HCT116 (cell line): ENCODE results near the gene S100A1. TPM values are rescaled to one million over a fixed set of nuclear protein-coding genes. Genes with fewer than 3 reads are reported as not detected.

ENCODE experiments used
- ATAC-seq: fragments of 200-7000 bp; cut with Tn5 transposase; 2 replicates; pipeline ENCODE4 v1.9.1; 2020; ENCODE audit warnings: mild to moderate bottlenecking, moderate library complexity
- BruUV-seq: library from RNA; stranded (reverse); fragments of 400-500 nt; replicated peaks from 2 replicates; lab custom pipeline; 2021; lab: Mats Ljungman, UMichigan
- CTCF ChIA-PET: fragments of 300-600 bp; sonication (Branson Sonifier 250); formaldehyde crosslinking; loops from one replicate; lab custom pipeline; 2021; ENCODE audit warnings: antibody characterized with exemption; lab: Charles Lee
- POLR2A ChIA-PET: fragments of 300-600, 350-600 bp; sonication (Branson Sonifier 250); formaldehyde crosslinking; loops from one replicate; lab custom pipeline; 2021; ENCODE audit warnings: antibody characterized with exemption; lab: Charles Lee
- RAD21 ChIA-PET, 2 experiments: fragments of 300-600 bp; sonication (Branson Sonifier 250); formaldehyde crosslinking; loops; one replicate each; lab custom pipeline; 2023; ENCODE audit warnings: low total read pairs in 2 of 2; ENCODE audit not compliant: uncharacterized antibody in 2 of 2, unreplicated experiment in 2 of 2, low non-redundant PET in 1 of 2; lab: Charles Lee
- DNase-seq: peaks from one replicate; pipeline ENCODE4 v3.0.0-alpha.2; 2010; ENCODE audit warnings: low read depth, low spot score
- H2AFZ ChIP-seq: fragments of 200-600 bp; shearing (Covaris generic), sonication (generic); 2 replicates; pipeline ENCODE4 v1.6.1; 2017; ENCODE audit warnings: low read depth, mixed run types, mixed read lengths, antibody characterized with exemption, low read length; ENCODE audit not compliant: poor library complexity, severe bottlenecking
- H3K27ac ChIP-seq: 2 replicates; pipeline ENCODE4 v1.5.1; 2012; ENCODE audit warnings: low read depth, low read length
- H3K27me3 ChIP-seq: fragments of 200-600 bp; sonication (generic); 2 replicates; pipeline ENCODE4 v1.6.1; 2016; ENCODE audit warnings: mixed run types, low read length, mixed read lengths; ENCODE audit not compliant: insufficient read depth
- H3K36me3 ChIP-seq, 2 experiments: fragments of 200-500 bp in 1 of 2; fragments of 200-600 bp in 1 of 2; sonication (Bioruptor generic) in 1 of 2; sonication (generic) in 1 of 2; 2 replicates each; pipeline versions ENCODE4 v1.5.1 to v1.6.1; 2014 to 2016; ENCODE audit warnings: low read length in 2 of 2, inconsistent platforms in 1 of 2, mixed read lengths in 1 of 2, mixed run types in 1 of 2; ENCODE audit not compliant: insufficient read depth in 2 of 2, control insufficient read depth in 1 of 2
- H3K4me1 ChIP-seq, 2 experiments: fragments of 200-600 bp in 1 of 2; sonication (generic) in 1 of 2; 2 replicates each; pipeline versions ENCODE4 v1.5.1 to v1.6.1; 2012 to 2017; ENCODE audit warnings: low read length in 2 of 2, inconsistent platforms in 1 of 2, mild to moderate bottlenecking in 1 of 2, mixed read lengths in 1 of 2, mixed run types in 1 of 2, moderate library complexity in 1 of 2; ENCODE audit not compliant: insufficient read depth in 2 of 2, control insufficient read depth in 1 of 2
- H3K4me2 ChIP-seq: fragments of 200-600 bp; sonication (generic); 2 replicates; pipeline ENCODE4 v1.6.1; 2017; ENCODE audit warnings: mixed run types, low read length, mixed read lengths
- H3K4me3 ChIP-seq, 2 experiments: fragments of 200-600 bp in 1 of 2; sonication (generic) in 1 of 2; replicated peaks in 1 of 2; 2 replicates each; pipeline ENCODE4 v1.5.1; 2011 to 2016; ENCODE audit warnings: low read length in 2 of 2, control low read depth in 1 of 2, low read depth in 1 of 2, mild to moderate bottlenecking in 1 of 2, mixed read lengths in 1 of 2, mixed run types in 1 of 2
- H3K79me2 ChIP-seq: fragments of 200-600 bp; sonication (generic); 2 replicates; pipeline ENCODE4 v1.6.1; 2017; ENCODE audit warnings: mild to moderate bottlenecking, mixed run types, low read length, moderate library complexity, mixed read lengths; ENCODE audit not compliant: insufficient read depth
- H3K9ac ChIP-seq: fragments of 200-600 bp; sonication (generic); 2 replicates; pipeline ENCODE4 v1.6.1; 2016; ENCODE audit warnings: low read length, mixed read lengths
- H3K9me2 ChIP-seq: fragments of 200-600 bp; sonication (generic), shearing (Covaris generic); 2 replicates; pipeline ENCODE4 v1.6.1; 2017; ENCODE audit warnings: mixed run types, mild to moderate bottlenecking, moderate library complexity; ENCODE audit not compliant: insufficient read depth
- H3K9me3 ChIP-seq, 2 experiments: fragments of 200-500 bp in 1 of 2; fragments of 200-600 bp in 1 of 2; sonication (Bioruptor generic) in 1 of 2; sonication (generic) in 1 of 2; 2 replicates each; pipeline ENCODE4 v1.6.1; 2014 to 2017; ENCODE audit warnings: low read length in 2 of 2, mixed read lengths in 2 of 2, inconsistent platforms in 1 of 2, low read depth in 1 of 2, mild to moderate bottlenecking in 1 of 2, mixed run types in 1 of 2, moderate library complexity in 1 of 2; ENCODE audit not compliant: control insufficient read depth in 1 of 2, insufficient read depth in 1 of 2
- H4K20me1 ChIP-seq: fragments of 200-600 bp; sonication (generic), shearing (Covaris generic); 2 replicates; pipeline ENCODE4 v1.6.1; 2017; ENCODE audit warnings: mixed run types, mild to moderate bottlenecking, moderate library complexity; ENCODE audit not compliant: insufficient read depth
- CBX3 ChIP-seq: IDR thresholded peaks from 2 replicates; pipeline ENCODE4 v1.6.1; 2012; ENCODE audit warnings: low read depth
- CEBPB ChIP-seq: IDR thresholded peaks from 2 replicates; pipeline ENCODE4 v1.6.1; 2012; ENCODE audit warnings: low read depth
- EGR1 ChIP-seq: IDR thresholded peaks from 2 replicates; pipeline ENCODE4 v1.6.1; 2012; ENCODE audit warnings: low read depth
- ELF1 ChIP-seq: IDR thresholded peaks from 2 replicates; pipeline ENCODE4 v1.6.1; 2012; ENCODE audit warnings: low read depth, borderline replicate concordance
- FOSL1 ChIP-seq: IDR thresholded peaks from 2 replicates; pipeline ENCODE4 v1.6.1; 2012; ENCODE audit warnings: low read depth
- JUND ChIP-seq: IDR thresholded peaks from 2 replicates; pipeline ENCODE4 v1.6.1; 2012
- POLR2A ChIP-seq: IDR thresholded peaks from 2 replicates; pipeline ENCODE4 v1.7.0; 2011; ENCODE audit warnings: borderline replicate concordance; ENCODE audit not compliant: insufficient read depth, insufficient read length; ENCODE audit errors: extremely low read depth
- POLR2AphosphoS5 ChIP-seq: IDR thresholded peaks from 2 replicates; pipeline ENCODE4 v1.6.1; 2011; ENCODE audit warnings: mild to moderate bottlenecking, low read depth, low read length, moderate library complexity
- RAD21 ChIP-seq: IDR thresholded peaks from 2 replicates; pipeline ENCODE4 v1.6.1; 2012; ENCODE audit warnings: low read depth, mild to moderate bottlenecking
- SIN3A ChIP-seq: IDR thresholded peaks from 2 replicates; pipeline ENCODE4 v1.6.1; 2012; ENCODE audit warnings: low read depth
- SP1 ChIP-seq: IDR thresholded peaks from 2 replicates; pipeline ENCODE4 v1.6.1; 2012; ENCODE audit warnings: low read depth
- SRF ChIP-seq: IDR thresholded peaks from 2 replicates; pipeline ENCODE4 v1.6.1; 2012; ENCODE audit warnings: low read depth
- TCF7L2 ChIP-seq: IDR thresholded peaks from 2 replicates; pipeline ENCODE4 v1.7.0; 2011; ENCODE audit warnings: borderline replicate concordance, inconsistent platforms; ENCODE audit not compliant: insufficient read depth, insufficient read length; ENCODE audit errors: extremely low read depth
- ZFX ChIP-seq: fragments of 450-650 bp; IDR thresholded peaks from 2 replicates; pipeline ENCODE4 v1.6.1; 2017
- intact Hi-C: fragments of 100-400 bp; cut with micrococcal nuclease; formaldehyde crosslinking; loops from 2 replicates; pipeline ENCODE4 v1.10.0; 2022
- total RNA-seq: library from RNA; stranded (reverse); gene quantifications from one replicate; pipeline ENCODE4 v1.2.1, GENCODE V29; 2021; ENCODE audit not compliant: unreplicated experiment
- TF ChIP-seq, protein P1 (sequence below): IDR thresholded peaks from 2 replicates; pipeline ENCODE4 v1.6.1; 2012; ENCODE audit warnings: low read depth
- TF ChIP-seq, protein P2 (sequence below), 3 experiments: fragments of 200-600 bp in 1 of 3; sonication (generic) in 1 of 3; IDR thresholded peaks in 2 of 3; conservative IDR thresholded peaks in 1 of 3; 2 replicates each; pipeline ENCODE4 v1.5.1; 2012 to 2017; ENCODE audit warnings: low read depth in 2 of 3, low read length in 2 of 3, antibody characterized with exemption in 1 of 3, borderline replicate concordance in 1 of 3, control low read depth in 1 of 3, mild to moderate bottlenecking in 1 of 3, mixed read lengths in 1 of 3, mixed run types in 1 of 3, moderate library complexity in 1 of 3; ENCODE audit not compliant: insufficient read depth in 1 of 3
- TF ChIP-seq, protein P3 (sequence below): IDR thresholded peaks from 2 replicates; pipeline ENCODE4 v1.6.1; 2012
- TF ChIP-seq, protein P4 (sequence below): IDR thresholded peaks from 2 replicates; pipeline ENCODE4 v1.6.1; 2012
- TF ChIP-seq, protein P5 (sequence below): IDR thresholded peaks from 2 replicates; pipeline ENCODE4 v1.6.1; 2011; ENCODE audit warnings: mild to moderate bottlenecking, low read length, moderate library complexity; ENCODE audit not compliant: insufficient replicate concordance; ENCODE audit errors: extremely low read depth

The S100A1 gene
- total RNA-seq, 1 experiment from 2014 or later, result 0.30 TPM

DNA sequence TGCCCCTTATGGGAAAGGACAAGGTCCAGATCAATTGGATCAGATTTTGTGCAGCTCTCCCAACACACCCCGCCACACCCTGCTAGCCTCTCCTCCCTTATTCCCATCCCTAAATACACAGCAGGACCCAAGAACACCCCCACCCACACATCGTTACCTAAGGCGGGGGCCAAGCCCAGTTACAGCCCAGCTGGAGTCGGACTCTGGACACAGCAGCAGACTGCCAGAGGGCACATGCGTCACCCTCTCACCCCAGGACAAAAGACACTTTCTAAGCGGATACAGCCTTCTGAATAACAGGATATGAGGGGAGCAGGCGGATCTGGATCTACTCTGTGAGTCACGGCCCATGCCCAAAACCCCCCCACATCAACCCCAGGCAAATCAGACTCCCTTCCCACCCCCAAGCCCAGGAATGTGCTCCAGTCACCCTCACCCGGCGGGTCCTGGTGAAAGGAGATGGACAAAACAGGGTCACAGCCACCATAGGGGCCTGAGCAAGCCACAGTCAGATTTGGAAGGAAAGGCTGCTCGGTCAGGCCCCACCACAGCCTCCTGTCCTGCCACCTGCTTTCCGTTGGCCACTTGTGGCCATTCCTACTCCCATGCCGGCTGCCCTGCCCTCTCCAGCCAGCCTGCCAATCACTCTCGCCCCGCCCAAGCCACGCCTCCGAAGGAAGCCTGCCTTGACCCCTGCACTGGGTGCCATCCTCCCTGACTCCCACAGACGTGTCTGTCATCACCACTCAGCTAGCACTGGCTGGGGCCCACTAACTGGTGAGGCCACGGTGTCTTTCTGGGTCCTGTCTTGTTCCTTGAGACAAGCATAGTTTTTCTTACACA is 19.3 kb upstream of the S100A1 start:
- peak overlapping the region; percentile 72 for H3K27ac ChIP-seq
- intact Hi-C loops, result no loop called here
- no peaks in the 10 kb centered on the region for H3K27me3 ChIP-seq
- DNase-seq (peak; percentile 90), ATAC-seq (peak; percentile 70)
- no peak overlapping the region for H2AFZ ChIP-seq
- CTCF ChIA-PET, result no interaction called here
- H3K9ac ChIP-seq, result peak overlapping the region; percentile 73
- no peaks in the 10 kb centered on the region for H3K9me3 ChIP-seq
- peaks cover 63% of the 10 kb centered on the region for H3K79me2 ChIP-seq
- POLR2A ChIA-PET, result interaction anchor here (0.6 to 9.1 kb wide), 7 partner anchors 9 to 75 kb away, joined by 3 to 61 read pairs (median 5); partner anchors contain the start of genes CHTOP, S100A13 and S100A6
- no peaks in the 10 kb centered on the region for H4K20me1 ChIP-seq
- H3K36me3 ChIP-seq, result peaks cover 3 to 17% of the 10 kb centered on the region in 2 experiments; a peak in 3 of 4 replicates
- H3K4me1 ChIP-seq, result peaks cover 41 to 64% of the 10 kb centered on the region in 2 experiments
- no TSS peak for BruUV-seq
- no peaks in the 10 kb centered on the region for H3K9me2 ChIP-seq
- RAD21 ChIA-PET, result interaction anchor here in 1 of 2 experiments (1.1 kb wide), 1 partner anchor 74 kb away, joined by 3 read pairs; no protein-coding TSS in a partner anchor
- peak overlapping the region; percentile 88 for H3K4me2 ChIP-seq
- H3K4me3 ChIP-seq, result peak overlapping the region; percentile 51 to 59
- TF ChIP-seq POLR2AphosphoS5, result peak; percentile 83
- TF ChIP-seq, protein P1, sequence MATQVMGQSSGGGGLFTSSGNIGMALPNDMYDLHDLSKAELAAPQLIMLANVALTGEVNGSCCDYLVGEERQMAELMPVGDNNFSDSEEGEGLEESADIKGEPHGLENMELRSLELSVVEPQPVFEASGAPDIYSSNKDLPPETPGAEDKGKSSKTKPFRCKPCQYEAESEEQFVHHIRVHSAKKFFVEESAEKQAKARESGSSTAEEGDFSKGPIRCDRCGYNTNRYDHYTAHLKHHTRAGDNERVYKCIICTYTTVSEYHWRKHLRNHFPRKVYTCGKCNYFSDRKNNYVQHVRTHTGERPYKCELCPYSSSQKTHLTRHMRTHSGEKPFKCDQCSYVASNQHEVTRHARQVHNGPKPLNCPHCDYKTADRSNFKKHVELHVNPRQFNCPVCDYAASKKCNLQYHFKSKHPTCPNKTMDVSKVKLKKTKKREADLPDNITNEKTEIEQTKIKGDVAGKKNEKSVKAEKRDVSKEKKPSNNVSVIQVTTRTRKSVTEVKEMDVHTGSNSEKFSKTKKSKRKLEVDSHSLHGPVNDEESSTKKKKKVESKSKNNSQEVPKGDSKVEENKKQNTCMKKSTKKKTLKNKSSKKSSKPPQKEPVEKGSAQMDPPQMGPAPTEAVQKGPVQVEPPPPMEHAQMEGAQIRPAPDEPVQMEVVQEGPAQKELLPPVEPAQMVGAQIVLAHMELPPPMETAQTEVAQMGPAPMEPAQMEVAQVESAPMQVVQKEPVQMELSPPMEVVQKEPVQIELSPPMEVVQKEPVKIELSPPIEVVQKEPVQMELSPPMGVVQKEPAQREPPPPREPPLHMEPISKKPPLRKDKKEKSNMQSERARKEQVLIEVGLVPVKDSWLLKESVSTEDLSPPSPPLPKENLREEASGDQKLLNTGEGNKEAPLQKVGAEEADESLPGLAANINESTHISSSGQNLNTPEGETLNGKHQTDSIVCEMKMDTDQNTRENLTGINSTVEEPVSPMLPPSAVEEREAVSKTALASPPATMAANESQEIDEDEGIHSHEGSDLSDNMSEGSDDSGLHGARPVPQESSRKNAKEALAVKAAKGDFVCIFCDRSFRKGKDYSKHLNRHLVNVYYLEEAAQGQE, result no peak
- no peak for TF ChIP-seq JUND
- TF ChIP-seq, protein P2, sequence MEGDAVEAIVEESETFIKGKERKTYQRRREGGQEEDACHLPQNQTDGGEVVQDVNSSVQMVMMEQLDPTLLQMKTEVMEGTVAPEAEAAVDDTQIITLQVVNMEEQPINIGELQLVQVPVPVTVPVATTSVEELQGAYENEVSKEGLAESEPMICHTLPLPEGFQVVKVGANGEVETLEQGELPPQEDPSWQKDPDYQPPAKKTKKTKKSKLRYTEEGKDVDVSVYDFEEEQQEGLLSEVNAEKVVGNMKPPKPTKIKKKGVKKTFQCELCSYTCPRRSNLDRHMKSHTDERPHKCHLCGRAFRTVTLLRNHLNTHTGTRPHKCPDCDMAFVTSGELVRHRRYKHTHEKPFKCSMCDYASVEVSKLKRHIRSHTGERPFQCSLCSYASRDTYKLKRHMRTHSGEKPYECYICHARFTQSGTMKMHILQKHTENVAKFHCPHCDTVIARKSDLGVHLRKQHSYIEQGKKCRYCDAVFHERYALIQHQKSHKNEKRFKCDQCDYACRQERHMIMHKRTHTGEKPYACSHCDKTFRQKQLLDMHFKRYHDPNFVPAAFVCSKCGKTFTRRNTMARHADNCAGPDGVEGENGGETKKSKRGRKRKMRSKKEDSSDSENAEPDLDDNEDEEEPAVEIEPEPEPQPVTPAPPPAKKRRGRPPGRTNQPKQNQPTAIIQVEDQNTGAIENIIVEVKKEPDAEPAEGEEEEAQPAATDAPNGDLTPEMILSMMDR (IDR thresholded peaks at IDR 0.05 in 2 of 3, conservative IDR thresholded peaks at IDR 0.05 in 1 of 3; ENCODE audit: borderline replicate concordance in 1 of 3, insufficient read depth in 1 of 3, low read depth in 2 of 3, low read length in 2 of 3), result no peak
- TF ChIP-seq SIN3A, result no peak
- TF ChIP-seq ZFX, result no peak
- TF ChIP-seq, protein P3, sequence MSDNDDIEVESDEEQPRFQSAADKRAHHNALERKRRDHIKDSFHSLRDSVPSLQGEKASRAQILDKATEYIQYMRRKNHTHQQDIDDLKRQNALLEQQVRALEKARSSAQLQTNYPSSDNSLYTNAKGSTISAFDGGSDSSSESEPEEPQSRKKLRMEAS, result no peak
- TF ChIP-seq SP1, result no peak
- peak; percentile 43 for TF ChIP-seq TCF7L2
- TF ChIP-seq CBX3, result no peak
- no peak for TF ChIP-seq SRF
- no peak for TF ChIP-seq CEBPB
- TF ChIP-seq ELF1, result no peak
- peak; percentile 34 for TF ChIP-seq POLR2A
- TF ChIP-seq, protein P4, sequence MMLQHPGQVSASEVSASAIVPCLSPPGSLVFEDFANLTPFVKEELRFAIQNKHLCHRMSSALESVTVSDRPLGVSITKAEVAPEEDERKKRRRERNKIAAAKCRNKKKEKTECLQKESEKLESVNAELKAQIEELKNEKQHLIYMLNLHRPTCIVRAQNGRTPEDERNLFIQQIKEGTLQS, result no peak
- no peak for TF ChIP-seq RAD21
- TF ChIP-seq FOSL1, result no peak
- TF ChIP-seq, protein P5, sequence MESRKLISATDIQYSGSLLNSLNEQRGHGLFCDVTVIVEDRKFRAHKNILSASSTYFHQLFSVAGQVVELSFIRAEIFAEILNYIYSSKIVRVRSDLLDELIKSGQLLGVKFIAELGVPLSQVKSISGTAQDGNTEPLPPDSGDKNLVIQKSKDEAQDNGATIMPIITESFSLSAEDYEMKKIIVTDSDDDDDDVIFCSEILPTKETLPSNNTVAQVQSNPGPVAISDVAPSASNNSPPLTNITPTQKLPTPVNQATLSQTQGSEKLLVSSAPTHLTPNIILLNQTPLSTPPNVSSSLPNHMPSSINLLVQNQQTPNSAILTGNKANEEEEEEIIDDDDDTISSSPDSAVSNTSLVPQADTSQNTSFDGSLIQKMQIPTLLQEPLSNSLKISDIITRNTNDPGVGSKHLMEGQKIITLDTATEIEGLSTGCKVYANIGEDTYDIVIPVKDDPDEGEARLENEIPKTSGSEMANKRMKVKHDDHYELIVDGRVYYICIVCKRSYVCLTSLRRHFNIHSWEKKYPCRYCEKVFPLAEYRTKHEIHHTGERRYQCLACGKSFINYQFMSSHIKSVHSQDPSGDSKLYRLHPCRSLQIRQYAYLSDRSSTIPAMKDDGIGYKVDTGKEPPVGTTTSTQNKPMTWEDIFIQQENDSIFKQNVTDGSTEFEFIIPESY, result peak; percentile 48
- TF ChIP-seq EGR1, result no peak
